NCI-H2196 treated with DMSO at 0.1 percent for 48 hours (cell line): Measurements from ENCODE around the gene PREB.

Experiments used
- DNase-seq: peaks from one replicate; lab custom pipeline; 2025; ENCODE audit not compliant: unreplicated experiment; lab: John Stamatoyannopoulos, UW

The PREB gene

GRCh38 chr2:27083410-27084296, 50.8 kb downstream of the PREB start:
- no peak for DNase-seq

GRCh38 chr2:27082773-27083409, 51.5 kb downstream of the PREB start:
- DNase-seq = no peak

- no peak for DNase-seq
Measured at GRCh38 chr2:27081984-27082772, 52.3 kb downstream of the PREB start.
